OCI-LY7 (cell line): Measurements from ENCODE around the gene MRPS22. TPM values are rescaled to one million over a fixed set of nuclear protein-coding genes. Genes with fewer than 3 reads are reported as not detected.
"Not testable (repeated sequence)": the region's sequence is repeated elsewhere in the genome, so short reads cannot be mapped to it uniquely, and the experiment has no call there.

Experiments
- BruUV-seq: library from RNA; stranded (reverse); fragments of 400-500 nt; replicated peaks from 2 replicates; lab custom pipeline; 2021; lab: Mats Ljungman, UMichigan
- CTCF ChIA-PET: fragments of 300-600 bp; sonication (Branson Sonifier 250); formaldehyde crosslinking; loops from one replicate; lab custom pipeline; 2022; ENCODE audit warnings: antibody characterized with exemption; ENCODE audit not compliant: unreplicated experiment; lab: Charles Lee
- POLR2A ChIA-PET: fragments of 300-600 bp; sonication (Branson Sonifier 250); formaldehyde crosslinking; loops from one replicate; lab custom pipeline; 2022; ENCODE audit warnings: antibody characterized with exemption; lab: Charles Lee
- DNase-seq: peaks from one replicate; pipeline ENCODE4 v3.0.0-alpha.2; 2015; ENCODE audit warnings: low spot score
- H2AFZ ChIP-seq: fragments of 200-600 bp; sonication (generic), shearing (Covaris generic); 2 replicates; pipeline ENCODE4 v1.6.1; 2014; ENCODE audit warnings: mild to moderate bottlenecking, antibody characterized with exemption, low read length, moderate library complexity
- H3K27ac ChIP-seq: fragments of 200-600 bp; sonication (generic); 2 replicates; pipeline ENCODE4 v1.5.1; 2014; ENCODE audit warnings: mixed run types, low read depth, mild to moderate bottlenecking, moderate library complexity, low read length, inconsistent platforms; ENCODE audit not compliant: poor library complexity, severe bottlenecking
- H3K36me3 ChIP-seq: fragments of 200-600 bp; sonication (generic); 2 replicates; pipeline ENCODE4 v1.6.1; 2014; ENCODE audit warnings: mild to moderate bottlenecking, antibody characterized with exemption, low read length, moderate library complexity, mixed read lengths; ENCODE audit not compliant: insufficient read depth
- H3K4me1 ChIP-seq: fragments of 200-600 bp; sonication (generic); 2 replicates; pipeline ENCODE4 v1.5.1; 2014; ENCODE audit warnings: mild to moderate bottlenecking, low read length; ENCODE audit not compliant: insufficient read depth, poor library complexity, severe bottlenecking
- H3K4me2 ChIP-seq: fragments of 200-600 bp; sonication (generic); 2 replicates; pipeline ENCODE4 v1.6.1; 2014; ENCODE audit warnings: mild to moderate bottlenecking, low read length
- H3K4me3 ChIP-seq: fragments of 200-600 bp; sonication (generic); 2 replicates; pipeline ENCODE4 v1.5.1; 2014; ENCODE audit warnings: mild to moderate bottlenecking, low read depth, low read length; ENCODE audit not compliant: poor library complexity, severe bottlenecking
- H3K79me2 ChIP-seq: fragments of 200-600 bp; sonication (generic); 2 replicates; pipeline ENCODE4 v1.6.1; 2016; ENCODE audit warnings: low read depth, mild to moderate bottlenecking, low read length, moderate library complexity, mixed read lengths; ENCODE audit not compliant: insufficient read depth
- H3K9me2 ChIP-seq: fragments of 200-600 bp; sonication (generic); 2 replicates; pipeline ENCODE4 v1.6.1; 2016; ENCODE audit warnings: mild to moderate bottlenecking, low read length, mixed read lengths; ENCODE audit not compliant: insufficient read depth
- H3K9me3 ChIP-seq: fragments of 200-600 bp; sonication (generic); 2 replicates; pipeline ENCODE4 v1.6.1; 2014; ENCODE audit warnings: mild to moderate bottlenecking, mixed run types, low read length, mixed read lengths
- H4K20me1 ChIP-seq: fragments of 200-600 bp; sonication (generic); 2 replicates; pipeline ENCODE4 v1.6.1; 2014; ENCODE audit warnings: mild to moderate bottlenecking, antibody characterized with exemption, low read length, moderate library complexity, mixed read lengths; ENCODE audit not compliant: insufficient read depth
- CTCF ChIP-seq: fragments of 200-600 bp; sonication (generic); conservative IDR thresholded peaks from 2 replicates; pipeline ENCODE4 v1.5.1; 2014; ENCODE audit warnings: mild to moderate bottlenecking, antibody characterized with exemption, low read length, moderate library complexity, mixed read lengths
- EZH2phosphoT487 ChIP-seq: fragments of 200-600 bp; sonication (generic); IDR thresholded peaks from 2 replicates; pipeline ENCODE4 v1.6.1; 2018; ENCODE audit warnings: low read depth, borderline replicate concordance, mild to moderate bottlenecking, mixed run types, antibody characterized with exemption, low read length, moderate library complexity, mixed read lengths
- intact Hi-C: fragments of 100-400 bp; cut with micrococcal nuclease; formaldehyde crosslinking; loops from one replicate; pipeline ENCODE4 v1.10.0; 2022; ENCODE audit not compliant: unreplicated experiment
- total RNA-seq, 2 experiments: library from RNA; depleted of rRNA in 1 of 2; stranded (reverse); fragments of >200 nt in 1 of 2; shearing (Covaris generic) in 1 of 2; gene quantifications; 2 replicates each; pipeline ENCODE4 v1.2.3, GENCODE V29; 2014 to 2022

Gene MRPS22
- total RNA-seq, 2 experiments from 2014 or later: 54.9 to 61.4 TPM

DNA sequence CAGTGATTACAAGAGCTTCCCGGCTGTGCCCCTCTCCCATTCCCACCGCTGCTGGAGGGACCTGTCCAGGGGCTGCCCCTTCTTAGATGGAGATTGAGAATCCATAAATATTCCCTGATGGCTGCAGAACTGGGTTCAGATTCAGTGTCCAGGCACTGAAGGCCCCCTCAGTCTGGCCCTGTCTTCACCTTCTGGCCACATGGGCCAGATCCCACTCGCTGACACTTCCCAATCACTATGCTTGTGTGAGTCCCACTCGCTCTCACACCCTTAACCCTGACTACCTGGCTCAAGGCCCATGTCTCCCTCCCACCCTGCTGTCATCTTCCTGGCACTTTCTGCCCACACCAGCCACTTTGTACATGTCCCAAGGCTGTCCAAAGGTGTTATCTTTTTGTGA, 15.5 kb upstream of the MRPS22 start:
- Histone ChIP-seq H3K36me3 (no peaks in the 10 kb centered on the region), H3K9me3 (no peaks in the 10 kb centered on the region), H3K4me2 (no peak overlapping the region), H3K79me2 (no peaks in the 10 kb centered on the region), H3K4me3 (no peak overlapping the region), H3K27ac (no peak overlapping the region), H4K20me1 (no peaks in the 10 kb centered on the region), H3K4me1 (no peaks in the 10 kb centered on the region), H3K9me2 (no peaks in the 10 kb centered on the region), H2AFZ (no peak overlapping the region)
- no TSS peak for BruUV-seq
- DNase-seq: no peak
- TF ChIP-seq CTCF: no peak
- no peak for TF ChIP-seq EZH2phosphoT487
- intact Hi-C loops: loop anchor here (2.0 kb wide), 1 partner anchor 216 kb away; no protein-coding TSS in a partner anchor
- ChIA-PET CTCF (no interaction called here), POLR2A (no interaction called here)

- peak; percentile 72 for DNase-seq
- no peaks in the 10 kb centered on the region for H3K9me2 ChIP-seq
- H3K9me3 ChIP-seq: no peaks in the 10 kb centered on the region
- CTCF ChIA-PET: interaction anchor here (0.6 to 0.7 kb wide), 2 partner anchors 11 to 915 kb away, joined by 3 read pairs; no protein-coding TSS in a partner anchor
- POLR2A ChIA-PET: no interaction called here
- H3K4me3 ChIP-seq: no peak overlapping the region
- no peaks in the 10 kb centered on the region for H3K79me2 ChIP-seq
- no peak overlapping the region for H3K27ac ChIP-seq
- H2AFZ ChIP-seq: peak overlapping the region; percentile 49; the same call in 1 of the 2 replicates
- no peak for TF ChIP-seq EZH2phosphoT487
- TF ChIP-seq CTCF: peak; percentile 93
- H3K4me2 ChIP-seq: peak overlapping the region; percentile 30; the same call in 1 of the 2 replicates
- H3K36me3 ChIP-seq: no peaks in the 10 kb centered on the region
- BruUV-seq: no TSS peak
- H4K20me1 ChIP-seq: no peaks in the 10 kb centered on the region
- no peaks in the 10 kb centered on the region for H3K4me1 ChIP-seq
- intact Hi-C loops: loop anchor here (1.0 to 2.0 kb wide), 4 partner anchors 217 to 850 kb away; no protein-coding TSS in a partner anchor
Observed at GRCh38 chr3:139329364-139329850, 14.4 kb upstream of the MRPS22 start.

DNA sequence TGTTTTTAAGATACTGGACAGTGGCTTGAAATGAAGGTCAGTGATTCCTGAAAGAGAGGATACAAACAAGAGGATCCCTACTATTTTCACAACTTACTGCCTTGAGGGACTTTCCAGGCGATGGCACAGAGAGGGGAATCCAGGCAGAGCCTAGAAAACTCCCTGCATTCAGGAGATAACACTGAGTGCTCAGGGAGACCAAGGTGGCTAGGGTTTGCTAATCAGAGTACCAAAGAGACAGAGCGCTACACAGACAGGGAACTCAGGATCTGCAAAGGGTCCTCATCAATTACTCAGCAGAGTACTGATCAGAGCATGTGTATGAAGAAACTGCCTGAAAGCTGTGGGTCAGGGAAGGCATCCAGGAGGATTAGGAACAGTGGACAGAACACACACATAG, 11.7 kb upstream of the MRPS22 start:
- H3K79me2 ChIP-seq: no peaks in the 10 kb centered on the region
- BruUV-seq: no TSS peak
- no peaks in the 10 kb centered on the region for H4K20me1 ChIP-seq
- H3K9me3 ChIP-seq: no peaks in the 10 kb centered on the region
- no peaks in the 10 kb centered on the region for H3K9me2 ChIP-seq
- intact Hi-C loops: no loop called here
- DNase-seq: no peak
- ChIA-PET POLR2A (interaction anchor here (0.6 kb wide), 1 partner anchor 334 kb away, joined by 3 read pairs; no protein-coding TSS in a partner anchor), CTCF (no interaction called here)
- H3K4me2 ChIP-seq: no peak overlapping the region
- no peak overlapping the region for H2AFZ ChIP-seq
- H3K36me3 ChIP-seq: no peaks in the 10 kb centered on the region
- no peaks in the 10 kb centered on the region for H3K4me1 ChIP-seq
- no peak overlapping the region for H3K27ac ChIP-seq
- no peak for TF ChIP-seq CTCF
- TF ChIP-seq EZH2phosphoT487: no peak
- H3K4me3 ChIP-seq: no peak overlapping the region

- H3K36me3 ChIP-seq, BruUV-seq, H3K4me2 ChIP-seq, intact Hi-C loops, H2AFZ ChIP-seq, H3K9me2 ChIP-seq, H3K9me3 ChIP-seq, CTCF ChIA-PET, H3K4me3 ChIP-seq, H3K4me1 ChIP-seq, DNase-seq, H3K79me2 ChIP-seq, H4K20me1 ChIP-seq, H3K27ac ChIP-seq, POLR2A ChIA-PET: not testable (repeated sequence)
Observed at GRCh38 chr3:139334675-139335074, 9.1 kb upstream of the MRPS22 start.
